GM21576 (cell line): ENCODE results near the gene BARX1.
"Not testable (repeated sequence)": the region's sequence is repeated elsewhere in the genome, so short reads cannot be mapped to it uniquely, and the experiment has no call there.

Experiments
- ATAC-seq: cut with Tn5 transposase; IDR thresholded peaks from one replicate; pipeline ENCODE4 v1.9.1; 2021; ENCODE audit warnings: mild to moderate bottlenecking, moderate library complexity; ENCODE audit not compliant: unreplicated experiment

Gene BARX1

DNA sequence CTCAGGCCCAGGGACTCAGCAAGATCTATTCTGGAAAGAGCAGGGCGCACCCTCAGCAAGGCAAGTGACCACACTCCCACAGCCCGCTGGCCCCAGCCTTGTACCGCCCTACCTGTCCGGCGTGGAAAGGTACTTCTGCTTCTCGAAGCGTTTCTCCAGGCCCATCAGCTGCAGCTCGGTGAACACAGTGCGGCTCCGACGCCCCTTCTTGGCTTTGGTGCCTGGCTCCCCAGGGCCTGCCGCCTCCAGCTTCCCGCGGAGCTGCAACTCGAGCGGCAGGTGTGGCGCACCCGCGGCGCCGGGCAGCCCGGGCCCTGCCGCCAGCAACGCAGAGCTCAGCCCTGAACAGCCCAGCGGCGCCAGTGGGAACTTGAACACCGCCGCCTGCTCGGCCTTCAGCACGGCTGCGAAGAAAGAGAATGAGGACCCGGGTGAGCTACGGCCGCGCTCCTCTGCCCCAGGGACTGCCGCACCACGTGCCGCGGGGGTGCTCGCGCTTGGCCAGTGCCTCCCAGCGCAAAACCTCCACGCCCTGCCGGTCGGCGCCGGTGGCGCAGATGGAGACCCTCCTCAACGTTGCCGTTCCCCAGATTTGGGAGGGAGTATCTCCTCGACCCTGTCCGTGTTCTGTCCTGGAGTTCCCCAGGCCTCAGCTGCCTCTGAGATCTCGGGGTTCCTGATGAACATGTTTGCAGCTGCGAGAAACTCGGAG lies 2.2 kb downstream of the BARX1 start:
- ATAC-seq, result no peak

- no peak for ATAC-seq
Measured at GRCh38 chr9:93952119-93952783, 2.9 kb downstream of the BARX1 start.

DNA sequence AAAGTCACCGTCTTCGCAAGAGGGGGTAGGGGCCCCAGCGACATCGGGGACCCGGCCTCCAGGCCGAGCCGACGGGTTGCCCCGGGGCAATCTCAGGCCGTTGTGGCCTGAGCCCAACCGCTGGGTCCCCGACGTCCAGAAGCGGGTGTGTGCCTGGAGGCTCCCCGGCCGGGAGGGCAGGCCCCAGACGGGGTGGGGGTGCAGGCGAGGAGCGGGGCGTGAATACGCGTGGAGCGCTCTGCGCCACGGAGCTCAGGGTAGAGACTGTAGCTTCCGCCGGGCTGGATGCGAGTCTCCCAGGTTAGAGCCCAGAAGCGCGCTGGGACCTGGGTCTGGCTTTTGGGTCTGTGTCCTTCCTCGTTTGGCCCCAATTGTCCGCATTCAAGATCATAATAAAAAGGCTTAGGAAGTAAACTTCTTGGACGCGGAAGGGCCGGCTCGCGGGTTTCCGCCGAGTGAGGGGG lies 3.5 kb downstream of the BARX1 start:
- no peak for ATAC-seq

DNA sequence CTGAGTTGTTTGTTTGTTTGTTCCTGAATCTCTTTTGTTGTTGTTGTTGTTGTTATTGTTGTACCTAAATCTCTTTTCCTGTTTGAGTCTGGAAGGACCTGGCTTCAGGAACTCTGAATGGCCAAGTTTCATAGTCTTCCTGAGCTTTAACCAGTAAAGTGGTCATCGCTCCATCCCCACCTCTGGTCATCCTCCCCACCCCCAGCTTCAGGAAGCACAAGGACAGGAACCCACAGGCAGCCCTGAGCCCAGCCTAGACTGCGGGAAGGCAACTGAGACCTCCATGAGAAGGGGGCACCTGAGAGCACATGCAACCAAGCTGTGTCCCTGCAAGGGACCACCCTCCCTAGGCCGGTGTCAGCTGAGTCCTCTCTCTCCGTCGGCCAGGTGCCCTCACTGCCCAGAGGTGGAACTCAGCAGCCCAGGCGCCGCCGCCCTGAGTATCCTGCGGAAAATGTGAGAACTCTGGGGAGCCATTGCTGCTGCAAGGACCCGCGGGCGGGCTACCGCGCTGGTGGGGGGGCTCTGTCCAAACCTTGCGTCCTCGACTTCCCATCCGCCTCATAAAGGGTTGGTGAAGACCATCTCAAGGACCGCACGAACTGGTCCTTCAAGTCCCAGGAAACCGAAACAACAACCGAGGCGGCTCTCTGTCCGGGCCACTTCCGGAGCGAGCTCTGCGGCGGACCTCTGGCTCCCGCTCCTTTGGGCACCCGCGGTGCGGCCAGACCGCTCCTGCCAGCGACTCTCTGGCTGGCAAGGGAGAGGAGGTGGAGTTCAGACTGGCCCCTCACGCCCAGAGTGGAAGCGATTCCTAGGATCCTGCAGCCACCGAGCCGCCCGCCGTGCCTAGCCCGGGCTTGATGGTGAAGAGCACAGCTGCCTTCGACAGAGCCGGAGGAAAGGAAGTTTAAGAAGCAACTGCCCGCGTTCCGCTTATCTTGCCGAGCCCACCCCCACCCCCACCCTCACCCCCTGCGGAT lies 4.2 kb downstream of the BARX1 start:
- no peak for ATAC-seq

DNA sequence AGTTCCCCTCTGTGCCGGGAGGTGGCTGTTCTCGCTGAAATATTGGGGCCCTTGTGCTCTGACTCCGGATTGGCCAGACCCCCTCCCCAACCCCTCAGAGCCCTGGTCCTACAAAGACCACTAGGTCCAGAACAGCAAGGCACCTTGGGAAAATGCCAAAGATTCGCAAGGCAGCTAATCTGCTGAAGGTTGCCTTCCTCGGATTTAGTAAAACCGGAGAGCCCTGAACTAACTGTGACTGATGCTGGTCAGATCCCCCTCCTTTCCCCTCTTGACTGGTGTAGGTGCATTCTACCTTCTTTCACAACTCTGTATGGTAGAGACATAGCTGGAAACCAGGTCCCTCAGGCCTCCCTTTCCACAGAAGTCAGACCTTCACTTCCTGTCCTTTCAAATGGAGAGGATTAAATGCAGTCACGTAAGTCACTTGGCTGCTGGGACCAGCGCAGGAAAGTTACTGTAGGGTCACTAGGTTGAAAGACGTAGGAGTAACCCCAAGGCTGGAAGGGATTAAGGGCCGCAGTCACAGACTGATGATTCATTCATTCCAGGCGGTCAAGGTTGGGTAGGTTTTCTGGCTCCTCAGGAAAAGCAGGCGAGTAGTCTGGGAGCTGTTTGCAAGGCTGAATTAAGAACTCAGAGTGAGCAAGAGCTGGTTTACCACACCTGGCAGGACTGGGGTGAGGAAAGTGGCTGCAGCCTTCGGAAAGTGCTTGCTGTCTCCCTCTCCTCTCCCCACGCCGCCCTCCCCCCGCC lies 5.3 kb downstream of the BARX1 start:
- no peak for ATAC-seq

GRCh38 chr9:93949073-93949693 lies 6.0 kb downstream of the BARX1 start:
- ATAC-seq, result no peak

DNA sequence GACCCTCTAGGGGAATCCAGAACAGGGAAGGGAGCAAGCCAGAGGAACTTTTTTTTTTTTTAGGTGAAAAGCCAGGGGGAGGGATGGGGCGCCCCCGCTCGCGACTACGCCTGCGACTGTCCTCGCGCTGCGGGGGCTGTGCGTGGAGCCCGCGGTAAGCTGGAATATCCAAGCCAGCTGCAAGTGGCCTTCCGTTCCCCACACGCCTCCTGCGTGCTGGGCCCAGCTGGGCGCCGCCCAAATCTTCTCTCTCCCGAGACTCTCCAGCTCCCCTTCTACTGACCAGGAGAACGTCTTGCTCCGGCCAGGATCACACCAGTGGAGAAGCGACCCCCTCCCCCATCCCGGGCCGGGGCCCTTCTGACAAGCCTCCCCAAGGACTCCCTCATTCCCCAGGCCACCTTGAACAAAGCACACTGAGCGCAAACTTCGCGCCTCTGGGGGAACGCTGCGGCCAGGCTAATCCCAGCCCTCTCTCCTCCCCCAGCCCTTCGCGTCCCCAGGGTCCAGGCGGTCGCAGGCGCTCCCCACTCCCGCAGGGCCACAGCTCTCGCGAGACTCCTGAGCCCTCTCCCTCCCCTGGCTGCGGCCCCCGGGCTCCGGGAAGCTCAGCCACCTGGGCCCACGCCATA lies 6.6 kb downstream of the BARX1 start:
- ATAC-seq, result no peak

GRCh38 chr9:93947409-93948070 lies 7.6 kb downstream of the BARX1 start:
- no peak for ATAC-seq

DNA sequence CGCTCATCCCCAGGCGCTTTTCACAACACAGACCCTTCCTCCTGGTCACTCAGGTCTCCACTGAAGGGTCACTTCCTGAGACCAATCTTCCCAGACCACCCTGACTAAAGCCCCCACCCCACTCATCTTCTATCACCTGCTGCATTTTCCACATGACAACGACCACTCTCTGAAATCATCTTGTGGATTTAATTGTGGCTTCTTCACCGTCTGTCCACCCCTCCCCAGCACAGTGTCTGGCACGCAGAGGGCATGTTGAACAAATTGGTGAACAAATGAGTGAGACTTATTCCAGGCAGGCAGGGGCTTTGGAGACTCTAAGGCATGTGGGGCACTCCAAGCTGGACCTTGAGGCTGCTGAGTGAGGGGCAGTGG lies 8.8 kb downstream of the BARX1 start:
- no peak for ATAC-seq

GRCh38 chr9:93945400-93946337 lies 9.5 kb downstream of the BARX1 start:
- ATAC-seq, result no peak

- no peak for ATAC-seq
Measured at GRCh38 chr9:93944011-93944410, 11.1 kb downstream of the BARX1 start.

DNA sequence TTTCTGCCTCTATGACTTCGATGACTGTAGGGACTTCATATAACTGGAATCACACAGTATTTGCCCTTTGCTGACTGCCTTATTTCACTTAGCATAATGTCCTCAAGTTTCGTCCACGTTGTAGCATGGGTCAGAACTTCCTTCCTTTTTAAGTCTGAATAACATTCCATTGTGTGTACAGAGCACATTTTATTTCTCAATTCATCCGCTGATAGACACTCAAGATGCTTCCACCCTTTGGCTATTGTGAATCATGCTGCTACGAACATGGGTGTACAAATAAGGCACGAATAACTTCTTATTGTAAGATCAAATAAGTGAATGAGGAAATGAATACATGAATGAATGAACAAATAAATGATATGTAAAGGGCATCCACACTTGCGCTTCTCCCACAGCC lies 13.0 kb downstream of the BARX1 start:
- no peak for ATAC-seq

DNA sequence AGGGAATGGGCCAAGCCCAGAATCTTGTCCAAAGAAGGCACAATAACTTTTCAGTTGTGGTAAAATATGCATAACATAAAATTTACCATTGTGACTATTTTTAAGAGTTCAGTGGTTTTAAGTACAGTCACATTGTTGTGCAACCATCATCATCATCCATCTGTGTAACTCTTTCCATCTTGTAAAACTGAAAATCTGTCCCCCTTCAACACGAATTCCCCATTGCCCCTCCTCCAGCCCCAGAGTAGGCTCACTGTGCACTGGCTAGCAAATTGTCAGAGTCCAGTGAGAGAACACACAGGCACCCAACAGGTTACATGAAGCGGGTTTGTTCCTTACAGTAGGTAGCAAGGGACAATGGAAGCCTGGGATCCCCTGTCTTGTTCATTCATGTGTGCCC lies 13.7 kb downstream of the BARX1 start:
- ATAC-seq, result no peak

DNA sequence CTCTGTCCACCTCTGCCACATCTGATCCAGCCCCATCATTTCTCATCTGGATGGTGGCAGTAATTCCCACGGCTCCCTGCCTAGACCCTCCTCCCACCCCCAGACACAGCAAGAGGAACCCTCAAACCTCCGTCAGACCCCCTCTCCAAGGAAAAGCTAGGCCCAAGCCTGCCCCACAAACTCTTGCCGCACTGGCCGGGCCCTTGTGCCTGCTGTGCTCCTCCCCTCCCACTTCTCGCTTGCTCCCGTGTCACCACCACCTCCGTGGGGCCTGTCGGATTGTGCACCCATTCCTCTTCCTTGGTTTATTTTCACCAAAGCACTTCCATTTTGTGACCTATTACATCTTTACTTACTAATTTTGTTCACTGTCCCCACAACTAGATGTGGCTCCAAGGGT lies 14.2 kb downstream of the BARX1 start:
- no peak for ATAC-seq

DNA sequence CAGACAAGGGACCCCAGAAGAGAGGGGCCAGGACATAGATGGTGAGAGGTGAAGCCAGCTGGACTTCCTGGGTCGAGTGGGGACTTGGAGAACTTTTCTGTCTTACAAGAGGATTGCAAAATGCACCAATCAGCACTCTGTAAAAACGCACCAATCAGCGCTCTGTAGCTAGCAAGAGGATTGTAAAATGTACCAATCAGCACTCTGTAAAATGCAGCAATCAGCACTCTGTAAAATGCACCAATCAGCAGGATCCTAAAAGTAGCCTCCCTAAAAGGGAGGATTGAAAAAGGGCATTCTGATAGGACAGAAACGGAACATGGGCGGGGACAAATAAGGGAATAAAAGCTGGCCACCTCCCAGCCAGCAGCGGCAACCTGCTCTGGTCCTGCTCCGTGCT lies 15.6 kb downstream of the BARX1 start:
- ATAC-seq, result not testable (repeated sequence)

DNA sequence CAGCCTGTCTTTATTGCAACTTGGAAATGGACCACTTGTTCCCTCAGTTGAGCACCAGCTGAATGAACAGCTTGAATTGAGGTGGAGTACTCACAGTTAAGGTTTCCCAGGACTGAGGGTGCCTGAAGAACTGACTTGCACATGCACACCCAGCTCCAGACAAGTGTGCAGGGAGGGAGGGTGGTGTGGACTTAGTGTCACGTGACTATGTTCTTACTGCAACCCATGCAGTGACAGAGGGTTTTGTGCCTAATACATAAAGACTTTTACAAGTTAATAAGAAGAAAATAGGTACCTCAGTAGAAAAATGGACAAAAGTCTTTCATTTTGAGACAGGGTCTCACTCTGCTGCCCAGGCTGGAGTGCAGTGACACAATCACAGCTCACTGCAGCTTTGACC lies 18.0 kb downstream of the BARX1 start:
- no peak for ATAC-seq

DNA sequence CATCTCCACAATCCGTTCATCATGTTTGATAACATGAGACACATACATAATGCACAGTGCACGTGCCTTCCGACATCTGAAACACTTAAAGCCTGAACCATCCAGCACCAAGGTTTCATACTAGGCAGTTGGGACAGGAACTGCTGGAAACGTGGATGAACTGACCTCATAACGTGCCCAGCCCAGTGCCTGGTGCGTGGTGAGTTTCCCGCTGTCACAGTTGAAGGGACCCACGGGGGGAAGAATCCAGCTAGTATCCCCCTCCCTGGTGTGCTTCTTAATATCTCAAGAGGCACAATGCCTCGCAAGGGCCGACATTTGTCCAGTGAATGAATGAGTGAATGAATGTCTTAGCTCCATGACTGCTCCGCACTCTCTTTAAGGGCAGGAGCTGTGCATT lies 23.2 kb downstream of the BARX1 start:
- ATAC-seq, result no peak

GRCh38 chr9:93930070-93930469 lies 25.1 kb downstream of the BARX1 start:
- no peak for ATAC-seq
